ENCODE measurements around the gene HOMER3. TPM values are rescaled to one million over a fixed set of nuclear protein-coding genes. Genes with fewer than 3 reads are reported as not detected.
A peak's percentile ranks its signal among the peaks of the same experiment; 100 is the strongest.

HOMER3 gene
- total and polyA plus RNA-seq, 2 donors, result 10.1 to 34.0 TPM

GRCh38 chr19:18901491-18901890 lies 39.5 kb downstream of the HOMER3 start:
- Histone ChIP-seq H3K27me3 (ENCODE audit: control insufficient read depth in 2 of 2, insufficient read depth in 1 of 2, low read length in 1 of 2) (peaks cover 8 to 14% of the 10 kb centered on the region in 2 donors), H3K27ac (ENCODE audit: low read depth in 1 of 2, low read length in 1 of 2) (no peak overlapping the region), H3K36me3 (ENCODE audit: control insufficient read depth in 2 of 2, insufficient read depth in 2 of 2, low read length in 1 of 2) (peaks cover 59 to 66% of the 10 kb centered on the region in 2 donors), H3K4me1 (ENCODE audit: control insufficient read depth in 2 of 2, insufficient read depth in 2 of 2, low read length in 2 of 2) (peaks cover 0 to 10% of the 10 kb centered on the region in 2 donors), H3K9me3 (ENCODE audit: control insufficient read depth in 2 of 2, insufficient read depth in 1 of 2, low read length in 1 of 2) (no peaks in the 10 kb centered on the region), H3K4me3 (ENCODE audit: low read length in 2 of 2) (no peak overlapping the region)
- 90% methylated on average over 7 of the region's 7 CpGs for WGBS
- DNase-seq (ENCODE audit: low read depth in 6 of 9, low spot score in 9 of 9), result no peak

- H3K4me1 ChIP-seq (ENCODE audit: control insufficient read depth in 2 of 2, insufficient read depth in 2 of 2, low read length in 2 of 2), result peaks cover 0 to 7% of the 10 kb centered on the region in 2 donors
- no peak overlapping the region for H3K4me3 ChIP-seq (ENCODE audit: low read length in 2 of 2)
- no peaks in the 10 kb centered on the region for H3K9me3 ChIP-seq (ENCODE audit: control insufficient read depth in 2 of 2, insufficient read depth in 1 of 2, low read length in 1 of 2)
- 94% methylated on average over 17 of the region's 17 CpGs for WGBS
- peaks cover 14 to 17% of the 10 kb centered on the region in 2 donors for H3K27me3 ChIP-seq (ENCODE audit: control insufficient read depth in 2 of 2, insufficient read depth in 1 of 2, low read length in 1 of 2)
- peaks cover 53 to 60% of the 10 kb centered on the region in 2 donors for H3K36me3 ChIP-seq (ENCODE audit: control insufficient read depth in 2 of 2, insufficient read depth in 2 of 2, low read length in 1 of 2)
- no peak for DNase-seq (ENCODE audit: low read depth in 6 of 9, low spot score in 9 of 9)
- H3K27ac ChIP-seq (ENCODE audit: low read depth in 1 of 2, low read length in 1 of 2), result no peak overlapping the region
These were observed 40.1 kb downstream of the HOMER3 start for GRCh38 chr19:18900700-18901481.

GRCh38 chr19:18899624-18900560 lies 41.1 kb downstream of the HOMER3 start:
- 96% methylated on average over 20 of the region's 20 CpGs for WGBS
- Histone ChIP-seq H3K9me3 (ENCODE audit: control insufficient read depth in 2 of 2, insufficient read depth in 1 of 2, low read length in 1 of 2) (no peaks in the 10 kb centered on the region), H3K36me3 (ENCODE audit: control insufficient read depth in 2 of 2, insufficient read depth in 2 of 2, low read length in 1 of 2) (peaks cover 44 to 52% of the 10 kb centered on the region in 2 donors), H3K4me1 (ENCODE audit: control insufficient read depth in 2 of 2, insufficient read depth in 2 of 2, low read length in 2 of 2) (peaks cover 4 to 5% of the 10 kb centered on the region in 2 donors), H3K4me3 (ENCODE audit: low read length in 2 of 2) (no peak overlapping the region), H3K27ac (ENCODE audit: low read depth in 1 of 2, low read length in 1 of 2) (no peak overlapping the region), H3K27me3 (ENCODE audit: control insufficient read depth in 2 of 2, insufficient read depth in 1 of 2, low read length in 1 of 2) (peaks cover 24 to 25% of the 10 kb centered on the region in 2 donors)
- DNase-seq (ENCODE audit: low read depth in 6 of 9, low spot score in 9 of 9), result no peak

- WGBS, result 95% methylated on average over 18 of the region's 18 CpGs
- no peak for DNase-seq (ENCODE audit: low read depth in 6 of 9, low spot score in 9 of 9)
- no peak overlapping the region for H3K27ac ChIP-seq (ENCODE audit: low read depth in 1 of 2, low read length in 1 of 2)
- H3K27me3 ChIP-seq (ENCODE audit: control insufficient read depth in 2 of 2, insufficient read depth in 1 of 2, low read length in 1 of 2), result peaks cover 34 to 36% of the 10 kb centered on the region in 2 donors
- no peaks in the 10 kb centered on the region for H3K9me3 ChIP-seq (ENCODE audit: control insufficient read depth in 2 of 2, insufficient read depth in 1 of 2, low read length in 1 of 2)
- H3K4me1 ChIP-seq (ENCODE audit: control insufficient read depth in 2 of 2, insufficient read depth in 2 of 2, low read length in 2 of 2), result peaks cover 4 to 5% of the 10 kb centered on the region in 2 donors
- no peak overlapping the region for H3K4me3 ChIP-seq (ENCODE audit: low read length in 2 of 2)
- peaks cover 34 to 44% of the 10 kb centered on the region in 2 donors for H3K36me3 ChIP-seq (ENCODE audit: control insufficient read depth in 2 of 2, insufficient read depth in 2 of 2, low read length in 1 of 2)
These were observed 42.2 kb downstream of the HOMER3 start for GRCh38 chr19:18898607-18899408.

- H3K9me3 ChIP-seq (ENCODE audit: control insufficient read depth in 2 of 2, insufficient read depth in 1 of 2, low read length in 1 of 2), result no peaks in the 10 kb centered on the region
- peaks cover 28 to 38% of the 10 kb centered on the region in 2 donors for H3K36me3 ChIP-seq (ENCODE audit: control insufficient read depth in 2 of 2, insufficient read depth in 2 of 2, low read length in 1 of 2)
- H3K4me1 ChIP-seq (ENCODE audit: control insufficient read depth in 2 of 2, insufficient read depth in 2 of 2, low read length in 2 of 2), result peaks cover 4 to 5% of the 10 kb centered on the region in 2 donors
- DNase-seq (ENCODE audit: low read depth in 6 of 9, low spot score in 9 of 9), result no peak
- 92% methylated on average over 18 of the region's 18 CpGs for WGBS
- no peak overlapping the region for H3K4me3 ChIP-seq (ENCODE audit: low read length in 2 of 2)
- no peak overlapping the region for H3K27ac ChIP-seq (ENCODE audit: low read depth in 1 of 2, low read length in 1 of 2)
- H3K27me3 ChIP-seq (ENCODE audit: control insufficient read depth in 2 of 2, insufficient read depth in 1 of 2, low read length in 1 of 2), result peaks cover 37 to 42% of the 10 kb centered on the region in 2 donors
These were observed 42.9 kb downstream of the HOMER3 start for GRCh38 chr19:18898081-18898606.

GRCh38 chr19:18897094-18898029 lies 43.7 kb downstream of the HOMER3 start:
- no peak overlapping the region for H3K4me3 ChIP-seq (ENCODE audit: low read length in 2 of 2)
- peaks cover 4 to 5% of the 10 kb centered on the region in 2 donors for H3K4me1 ChIP-seq (ENCODE audit: control insufficient read depth in 2 of 2, insufficient read depth in 2 of 2, low read length in 2 of 2)
- H3K27me3 ChIP-seq (ENCODE audit: control insufficient read depth in 2 of 2, insufficient read depth in 1 of 2, low read length in 1 of 2), result peaks cover 38 to 47% of the 10 kb centered on the region in 2 donors
- DNase-seq (ENCODE audit: low read depth in 6 of 9, low spot score in 9 of 9), result no peak
- 90% methylated on average over 25 of the region's 25 CpGs for WGBS
- H3K27ac ChIP-seq (ENCODE audit: low read depth in 1 of 2, low read length in 1 of 2), result no peak overlapping the region
- no peaks in the 10 kb centered on the region for H3K9me3 ChIP-seq (ENCODE audit: control insufficient read depth in 2 of 2, insufficient read depth in 1 of 2, low read length in 1 of 2)
- H3K36me3 ChIP-seq (ENCODE audit: control insufficient read depth in 2 of 2, insufficient read depth in 2 of 2, low read length in 1 of 2), result peaks cover 23 to 33% of the 10 kb centered on the region in 2 donors

DNA sequence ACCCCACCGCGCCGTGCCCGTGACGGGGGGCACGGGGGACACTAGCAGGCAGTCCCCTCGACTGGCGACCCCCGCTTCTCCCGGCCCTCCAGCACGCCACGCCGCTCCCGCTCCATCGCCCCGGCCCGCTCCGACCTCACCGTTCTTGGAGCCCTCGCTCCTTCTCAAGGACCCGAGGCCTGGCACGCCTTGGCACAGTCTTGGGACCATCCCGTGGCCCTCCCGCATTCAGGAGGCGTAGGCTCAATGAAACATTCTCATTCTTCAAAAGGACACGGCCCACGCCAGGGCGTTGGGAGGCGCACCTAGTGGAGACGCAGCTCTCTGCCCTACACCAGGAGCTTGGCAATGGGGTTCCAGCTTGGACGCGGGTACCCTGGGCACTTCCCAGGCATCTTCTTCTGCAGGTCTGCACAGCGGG lies 44.6 kb downstream of the HOMER3 start:
- WGBS, result 25% methylated on average over 33 of the region's 33 CpGs
- Histone ChIP-seq H3K4me3 (ENCODE audit: low read length in 2 of 2) (peak overlapping the region in 1 of 2 donors; percentile 49), H3K27ac (ENCODE audit: low read depth in 1 of 2, low read length in 1 of 2) (no peak overlapping the region), H3K9me3 (ENCODE audit: control insufficient read depth in 2 of 2, insufficient read depth in 1 of 2, low read length in 1 of 2) (no peaks in the 10 kb centered on the region), H3K36me3 (ENCODE audit: control insufficient read depth in 2 of 2, insufficient read depth in 2 of 2, low read length in 1 of 2) (peaks cover 20 to 31% of the 10 kb centered on the region in 2 donors), H3K4me1 (ENCODE audit: control insufficient read depth in 2 of 2, insufficient read depth in 2 of 2, low read length in 2 of 2) (peaks cover 4 to 5% of the 10 kb centered on the region in 2 donors), H3K27me3 (ENCODE audit: control insufficient read depth in 2 of 2, insufficient read depth in 1 of 2, low read length in 1 of 2) (peaks cover 38 to 51% of the 10 kb centered on the region in 2 donors)
- DNase-seq (ENCODE audit: low read depth in 6 of 9, low spot score in 9 of 9), result no peak

Data from thymus (tissue), 11 donors.